Fibroblast of skin of left biceps (primary cell): ENCODE measurements around the gene FHL1.
A peak's percentile ranks its signal among the peaks of the same experiment; 100 is the strongest.

ENCODE experiments used
- DNase-seq, 2 experiments: peaks; one replicate each; pipeline ENCODE4 v3.0.0-alpha.2; 2013; ENCODE audit warnings: low read depth in 2 of 2

The FHL1 gene

GRCh38 chrX:136185401-136186022 is 38.2 kb downstream of the FHL1 start:
- DNase-seq: no peak

GRCh38 chrX:136186023-136186413 is 38.7 kb downstream of the FHL1 start:
- no peak for DNase-seq

GRCh38 chrX:136189222-136189621 is 41.9 kb downstream of the FHL1 start:
- no peak for DNase-seq

GRCh38 chrX:136190038-136190713 is 42.8 kb downstream of the FHL1 start:
- DNase-seq: no peak

GRCh38 chrX:136191171-136191570 is 43.8 kb downstream of the FHL1 start:
- no peak for DNase-seq

- DNase-seq: no peak
These were observed 44.8 kb downstream of the FHL1 start for GRCh38 chrX:136192135-136192534.

GRCh38 chrX:136192839-136193414 is 45.6 kb downstream of the FHL1 start:
- DNase-seq: no peak

GRCh38 chrX:136193771-136194170 is 46.4 kb downstream of the FHL1 start:
- DNase-seq: no peak

GRCh38 chrX:136194536-136194935 is 47.2 kb downstream of the FHL1 start:
- no peak for DNase-seq

GRCh38 chrX:136195247-136195646 is 47.9 kb downstream of the FHL1 start:
- DNase-seq: no peak

- no peak for DNase-seq
These were observed 49.4 kb downstream of the FHL1 start for GRCh38 chrX:136196691-136197155.

GRCh38 chrX:136198010-136198409 is 50.7 kb downstream of the FHL1 start:
- no peak for DNase-seq

GRCh38 chrX:136198678-136199243 is 51.4 kb downstream of the FHL1 start:
- DNase-seq: no peak

GRCh38 chrX:136199365-136199764 is 52.0 kb downstream of the FHL1 start:
- DNase-seq: no peak

- no peak for DNase-seq
These were observed 53.1 kb downstream of the FHL1 start for GRCh38 chrX:136200466-136200865.

GRCh38 chrX:136201601-136202000 is 54.3 kb downstream of the FHL1 start:
- DNase-seq: no peak

- DNase-seq: peak in 1 of 2 experiments; percentile 46
These were observed 55.6 kb downstream of the FHL1 start for GRCh38 chrX:136202889-136203288.

- no peak for DNase-seq
These were observed 56.1 kb downstream of the FHL1 start for GRCh38 chrX:136203438-136203837.

- no peak for DNase-seq
These were observed 56.6 kb downstream of the FHL1 start for GRCh38 chrX:136203951-136204350.

GRCh38 chrX:136204571-136204970 is 57.2 kb downstream of the FHL1 start:
- no peak for DNase-seq

GRCh38 chrX:136205882-136206380 is 58.6 kb downstream of the FHL1 start:
- no peak for DNase-seq

GRCh38 chrX:136206916-136207315 is 59.6 kb downstream of the FHL1 start:
- no peak for DNase-seq

- DNase-seq: no peak
These were observed 60.2 kb downstream of the FHL1 start for GRCh38 chrX:136207546-136207945.
